Effector CD8-positive, alpha-beta T cell (primary cell): ENCODE measurements around the gene WDR93.
A peak's percentile ranks its signal among the peaks of the same experiment; 100 is the strongest.

Experiments used
- DNase-seq: peaks from one replicate; lab custom pipeline; 2025; lab: John Stamatoyannopoulos, UW
- total RNA-seq, 4 experiments: gene quantifications; one replicate each; lab custom pipeline; 2026; lab: John Stamatoyannopoulos, UW

The WDR93 gene
- 0 to 0.10 (median 0) reads per million in 4 experiments for total RNA-seq

DNA sequence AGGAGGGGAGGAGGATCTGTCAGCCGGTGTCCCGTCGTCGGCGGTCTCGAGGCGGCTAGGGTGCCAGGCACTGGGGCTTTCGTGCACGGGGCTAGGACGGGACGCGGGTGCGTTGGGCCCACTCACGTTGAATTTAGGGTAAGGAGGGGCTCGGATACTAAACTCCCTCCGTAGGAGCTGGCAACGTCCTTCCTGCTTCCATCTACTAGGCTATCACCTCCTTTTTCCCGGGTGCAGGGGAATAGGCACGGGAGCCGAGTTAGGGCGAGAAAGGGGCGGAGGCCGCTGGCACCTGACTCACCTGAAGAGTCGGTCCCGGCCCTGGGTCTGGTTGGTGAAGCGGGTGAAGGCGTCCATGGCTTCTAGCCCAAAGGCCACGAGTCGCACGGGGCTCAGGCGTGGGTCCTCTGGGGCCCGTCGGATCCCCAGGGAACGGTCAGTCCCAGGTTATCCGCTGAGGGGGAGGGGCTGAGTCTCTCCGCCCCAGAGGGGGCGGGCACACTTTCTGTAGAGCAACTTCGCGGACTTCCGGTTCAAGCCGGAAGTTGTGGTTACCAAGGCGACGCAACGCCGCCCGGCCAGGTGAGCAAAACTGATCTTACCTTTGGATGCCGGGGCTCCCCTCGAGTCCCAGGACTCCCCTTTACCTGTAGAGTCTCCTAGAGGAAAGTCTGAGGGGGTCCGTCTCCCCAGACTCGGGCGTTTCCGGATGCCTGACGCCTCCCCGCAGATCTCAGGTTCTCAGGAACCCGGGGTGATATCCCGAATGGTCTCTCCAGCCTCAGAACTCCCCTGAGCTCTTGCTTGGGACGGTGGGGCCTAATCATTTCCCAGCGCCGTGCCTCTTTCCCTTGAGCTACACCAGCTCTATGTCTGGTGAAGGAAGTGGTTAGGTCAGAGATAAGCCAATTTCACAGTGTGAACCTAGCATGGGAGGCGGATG is at the start of gene WDR93, which contains the start of gene PEX11A:
WDR93 (plus strand) TSS at position 536 of the 943 bp plus-strand sequence. CDS start 10,936 bp downstream, outside the sequence.
PEX11A (minus strand) TSS at position 479 of the 943 bp plus-strand sequence; CDS start at position 357, 122 bp downstream.
- DNase-seq, result peak; percentile 55

- DNase-seq, result no peak
Measured at GRCh38 chr15:89641053-89641452, 49.6 kb upstream of the WDR93 start.

DNA sequence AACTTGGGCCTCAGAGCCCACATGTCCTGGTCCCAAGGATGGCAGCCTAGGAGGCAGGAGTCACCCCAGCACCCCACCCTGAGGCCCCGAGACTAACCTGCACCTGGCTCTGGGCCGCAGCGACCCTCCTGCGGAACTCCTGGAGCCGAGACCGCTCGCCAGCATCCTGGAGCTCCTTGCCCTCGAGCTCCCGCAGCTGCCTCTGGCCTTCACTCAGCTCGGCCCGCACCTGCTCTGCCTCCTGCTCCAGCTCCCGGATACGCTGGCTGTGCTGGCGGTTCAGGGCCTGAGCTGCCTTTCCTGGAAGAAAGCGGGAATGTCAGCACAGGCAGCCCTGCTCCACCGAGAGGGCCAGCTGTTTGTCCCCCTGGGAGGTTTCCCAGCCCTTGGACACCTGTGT is 48.5 kb upstream of the WDR93 start:
- DNase-seq, result no peak

DNA sequence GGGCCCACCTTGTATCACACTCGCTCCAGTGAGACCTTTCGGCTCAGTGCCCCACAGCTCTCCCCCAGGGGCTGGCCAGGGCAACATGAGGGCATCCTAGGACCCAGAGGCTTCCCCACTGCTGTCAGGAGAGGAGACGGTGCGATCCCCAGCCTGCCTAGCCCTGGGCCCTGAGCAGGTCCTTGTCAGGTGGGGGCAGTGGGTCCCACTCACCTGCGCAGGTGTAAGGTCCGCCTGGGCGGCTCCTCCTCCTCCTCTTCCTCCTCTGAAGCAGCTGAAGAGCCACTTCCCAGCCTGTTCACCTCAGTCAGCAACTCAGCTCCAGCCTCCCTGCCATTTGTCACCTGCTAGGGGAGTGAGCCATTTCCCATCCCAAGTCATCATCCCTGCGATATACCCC is 44.9 kb upstream of the WDR93 start:
- DNase-seq, result no peak

GRCh38 chr15:89646416-89647141 is 44.0 kb upstream of the WDR93 start:
- no peak for DNase-seq

DNA sequence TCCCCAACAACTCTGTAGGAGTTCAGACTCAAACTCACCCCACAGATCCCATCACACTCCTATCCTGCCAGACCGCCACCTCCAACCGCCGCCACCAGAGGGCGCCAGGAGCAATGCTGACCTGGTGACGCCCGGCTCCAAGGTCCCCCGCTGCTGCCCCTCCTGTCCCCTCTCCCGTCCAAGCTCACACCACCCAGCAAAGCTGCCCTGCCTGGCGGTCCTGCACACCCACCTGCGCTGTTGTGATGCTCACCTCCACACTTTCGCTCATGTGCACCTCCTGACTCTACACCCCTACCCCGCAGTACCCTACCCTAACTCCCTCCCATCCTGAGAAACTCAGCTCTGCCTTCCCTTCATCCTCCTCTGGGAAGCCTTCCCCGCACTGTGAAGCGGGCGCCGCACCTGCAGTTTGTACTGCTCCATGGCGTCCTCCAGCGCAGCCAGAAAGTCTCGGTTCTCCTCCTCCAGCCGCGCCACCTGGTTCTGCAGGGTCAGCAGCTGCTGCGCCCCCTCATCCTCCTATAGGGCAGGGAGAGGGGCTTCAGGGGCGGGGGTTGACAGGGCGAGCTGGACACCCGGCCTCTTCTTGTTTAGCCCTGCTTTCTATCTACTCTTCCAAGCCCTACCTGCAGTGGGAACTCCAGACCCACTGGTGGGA is 43.3 kb upstream of the WDR93 start:
- peak; percentile 24 for DNase-seq

GRCh38 chr15:89648106-89649012 is 42.3 kb upstream of the WDR93 start:
- DNase-seq, result no peak

DNA sequence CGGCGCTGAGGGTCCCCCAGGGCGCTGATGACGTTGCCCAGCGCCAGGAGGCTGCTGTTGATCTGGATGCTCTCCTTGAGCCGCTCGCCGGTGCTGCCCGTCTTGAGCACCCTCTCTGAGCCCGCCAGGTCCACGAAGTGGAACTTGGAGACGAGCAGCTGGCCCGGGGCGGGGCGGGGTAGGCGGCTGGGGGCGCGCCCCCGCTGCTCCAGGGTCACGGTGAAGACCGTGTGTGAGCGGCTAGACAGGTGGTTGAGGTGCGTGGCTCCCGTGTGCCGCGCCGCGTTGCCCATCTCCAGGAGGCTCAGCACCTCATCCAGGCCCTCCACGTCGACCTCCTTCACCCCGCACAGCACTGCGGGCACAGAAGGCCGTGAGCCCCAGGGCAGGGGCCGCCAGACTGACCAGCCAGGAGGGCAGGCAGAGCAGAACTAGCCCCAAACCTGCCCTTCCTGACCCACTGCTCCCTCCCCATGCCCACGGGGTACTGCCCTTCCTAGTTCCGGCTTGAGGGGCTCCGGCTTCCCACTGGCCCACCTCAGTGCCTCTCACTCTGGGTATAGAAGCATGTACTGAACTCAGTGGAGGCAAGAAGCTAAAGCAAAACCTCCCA is 41.5 kb upstream of the WDR93 start:
- no peak for DNase-seq

- DNase-seq, result no peak
Measured at GRCh38 chr15:89649716-89650115, 40.9 kb upstream of the WDR93 start.

GRCh38 chr15:89652131-89652530 is 38.5 kb upstream of the WDR93 start:
- no peak for DNase-seq

- no peak for DNase-seq
Measured at GRCh38 chr15:89652666-89653065, 37.9 kb upstream of the WDR93 start.

- DNase-seq, result no peak
Measured at GRCh38 chr15:89653578-89653977, 37.0 kb upstream of the WDR93 start.

DNA sequence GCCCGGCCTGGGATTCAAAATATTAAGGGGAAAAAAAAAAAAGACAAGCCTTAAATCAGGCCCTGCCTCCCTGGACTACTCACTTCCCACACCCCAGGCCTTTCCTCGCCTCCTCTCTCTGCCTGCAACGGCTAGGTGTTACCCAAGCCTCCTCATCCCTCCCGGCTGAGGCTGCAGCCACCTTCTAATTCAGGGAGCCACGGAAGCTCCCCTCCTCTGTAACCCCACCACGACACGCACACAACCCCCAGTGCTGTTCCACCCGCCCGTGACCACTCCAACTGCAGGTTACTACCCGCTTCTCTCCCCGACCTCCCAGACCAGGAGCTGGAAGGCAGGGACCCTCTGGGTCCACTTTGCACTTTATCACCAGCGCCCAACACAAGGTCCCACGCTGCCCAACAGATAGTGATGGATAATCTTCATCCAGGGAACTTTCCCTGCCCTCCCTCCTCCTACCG is 36.3 kb upstream of the WDR93 start:
- no peak for DNase-seq

DNA sequence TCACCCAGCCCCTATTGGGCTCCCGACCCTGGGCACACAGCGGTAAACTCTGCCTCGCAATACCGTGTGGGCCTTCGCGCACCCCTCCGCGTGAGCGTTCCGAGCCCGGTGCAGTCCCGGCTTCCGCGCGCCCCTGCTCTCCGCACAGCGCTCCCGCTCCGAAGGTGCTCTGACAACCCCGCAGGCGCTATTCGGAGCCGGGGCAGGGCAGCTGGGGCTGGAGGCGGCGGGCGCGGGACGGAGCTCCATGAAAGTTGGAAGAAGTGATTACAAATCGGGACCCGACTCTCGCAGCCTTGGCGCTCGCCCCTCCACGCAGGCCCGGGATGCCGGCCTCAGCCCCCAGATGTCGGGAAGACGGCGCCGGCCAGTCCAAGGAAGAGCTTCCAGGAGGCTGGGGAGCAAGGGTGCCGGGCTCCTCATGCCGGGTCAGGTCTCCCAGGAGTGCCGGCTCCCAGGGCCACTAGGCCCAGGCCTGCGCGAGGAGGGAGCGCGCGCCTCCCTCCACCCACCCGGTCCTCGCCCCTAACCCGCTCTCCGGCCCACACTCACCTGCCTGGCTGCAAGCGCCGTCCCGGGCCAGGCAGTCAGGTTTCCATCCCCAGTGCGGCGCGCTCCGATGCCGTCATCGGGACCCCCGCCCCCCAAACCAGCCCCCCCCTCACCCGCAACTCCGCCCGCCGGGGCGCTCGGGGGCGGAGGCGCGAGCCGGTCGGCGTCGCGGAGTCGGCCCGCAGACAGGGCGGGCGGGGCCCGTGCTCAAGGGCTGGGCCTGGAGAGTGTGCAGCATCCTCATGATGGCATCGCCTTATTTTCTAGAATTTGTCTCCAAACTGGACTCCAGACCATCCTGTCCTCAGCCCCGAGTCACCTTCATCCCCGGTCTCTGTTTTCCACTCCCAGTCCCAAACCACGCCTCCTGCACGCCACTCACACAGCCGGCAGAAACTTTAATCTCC is 35.5 kb upstream of the WDR93 start, which contains the start of gene KIF7:
KIF7 (minus strand) TSS at position 621 of the 959 bp plus-strand sequence. CDS start 2,537 bp downstream, outside the sequence.
- DNase-seq, result no peak

DNA sequence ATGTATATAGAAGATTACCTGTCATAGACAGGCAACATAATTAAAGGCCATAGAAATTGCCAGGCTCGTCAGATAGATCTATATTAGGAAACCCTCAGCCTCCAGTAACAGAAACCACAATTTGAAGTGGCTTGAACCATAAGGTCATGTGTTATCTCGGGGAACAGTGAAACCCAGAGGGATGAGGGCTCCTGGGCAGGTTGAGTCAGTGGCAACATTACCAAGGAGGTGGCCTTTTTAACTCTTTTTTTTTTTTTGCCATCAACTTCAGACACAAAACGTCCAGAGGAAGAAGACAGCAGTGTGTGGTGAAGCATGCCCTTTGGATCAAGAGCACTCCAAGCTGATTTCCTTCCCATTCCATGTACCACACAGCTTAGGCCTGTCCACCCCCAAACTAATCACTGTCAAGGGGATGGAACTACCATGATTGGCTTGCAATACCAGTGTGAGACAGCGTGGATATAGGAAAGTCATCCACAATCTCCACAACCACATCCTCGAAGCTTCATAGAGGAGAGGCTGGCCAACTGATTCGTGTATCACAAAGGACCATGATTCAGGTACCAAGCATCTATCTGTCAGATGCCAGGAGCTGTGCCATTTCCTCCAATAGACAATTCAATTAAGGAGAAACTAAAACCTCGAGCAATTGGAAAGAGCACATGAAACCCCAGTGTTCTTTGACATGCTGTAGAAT is 34.3 kb upstream of the WDR93 start:
- DNase-seq, result no peak

- no peak for DNase-seq
Measured at GRCh38 chr15:89657686-89658200, 32.9 kb upstream of the WDR93 start.

DNA sequence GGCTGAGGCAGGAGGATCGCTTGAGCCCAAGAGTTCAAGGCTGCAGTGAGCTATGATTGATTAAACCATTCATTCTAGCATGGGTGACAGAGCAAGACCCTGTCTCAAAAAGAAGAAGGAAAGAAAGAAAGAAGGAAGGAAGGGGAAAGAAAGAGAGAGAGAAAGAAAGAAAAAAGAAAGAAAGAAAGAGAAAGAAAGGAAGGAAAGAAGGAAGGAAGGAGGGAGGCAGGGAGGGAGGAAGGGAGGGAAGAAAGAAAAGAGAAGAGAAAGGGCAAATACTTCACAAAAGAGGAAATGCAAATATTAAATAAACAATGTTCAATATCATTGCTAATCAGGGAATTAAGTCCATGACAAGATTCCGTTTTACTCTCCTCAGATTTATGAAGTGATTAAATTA is 31.3 kb upstream of the WDR93 start:
- no peak for DNase-seq

GRCh38 chr15:89660556-89660955 is 30.1 kb upstream of the WDR93 start:
- DNase-seq, result no peak
